B cell (primary cell): Measurements from ENCODE around the gene VWA7. TPM values are rescaled to one million over a fixed set of nuclear protein-coding genes. Genes with fewer than 3 reads are reported as not detected.

Experiments
- ATAC-seq: fragments of 200-7000 bp; cut with Tn5 transposase; one replicate; pipeline ENCODE4 v1.10.0; 2021; ENCODE audit warnings: low read depth, mild to moderate bottlenecking, moderate number of reproducible peaks, moderate library complexity
- CTCF ChIA-PET: fragments of 350-600 bp; sonication (Branson Sonifier 250); formaldehyde crosslinking; loops from one replicate; lab custom pipeline; 2021; ENCODE audit warnings: antibody characterized with exemption, inconsistent platforms; lab: Charles Lee
- POLR2A ChIA-PET: fragments of 350-600 bp; sonication (Branson Sonifier 250); formaldehyde crosslinking; loops from one replicate; lab custom pipeline; 2021; ENCODE audit warnings: antibody characterized with exemption; lab: Charles Lee
- DNase-seq: peaks from one replicate; pipeline ENCODE4 v3.0.0; 2013
- H2AFZ ChIP-seq: 2 replicates; pipeline ENCODE4 v1.6.1; 2012; ENCODE audit warnings: mild to moderate bottlenecking, low read depth, low read length; ENCODE audit not compliant: insufficient read depth, poor library complexity, severe bottlenecking
- H3K27ac ChIP-seq, 2 donors: 1 replicate in 1 of 2; 2 replicates in 1 of 2; pipeline ENCODE4 v1.5.1; 2012 to 2013; ENCODE audit warnings: low read length in 2 of 2, mild to moderate bottlenecking in 2 of 2, moderate library complexity in 1 of 2
- H3K27me3 ChIP-seq, 4 experiments: fragments of 200-600 bp in 1 of 4; sonication (generic) in 1 of 4; replicated peaks in 1 of 4; 1 replicate in 2 of 4; 2 replicates in 2 of 4; pipeline versions ENCODE4 v1.6.1 to v1.7.0; 2013 to 2016; ENCODE audit warnings: low read length in 3 of 4, mild to moderate bottlenecking in 2 of 4, mixed read lengths in 1 of 4, moderate library complexity in 1 of 4; ENCODE audit not compliant: insufficient read depth in 4 of 4, control insufficient read depth in 3 of 4; ENCODE audit errors: control extremely low read depth in 1 of 4
- H3K36me3 ChIP-seq, 2 experiments: replicated peaks in 1 of 2; 1 replicate in 1 of 2; 2 replicates in 1 of 2; pipeline versions ENCODE4 v1.6.1 to v1.7.1; 2013; ENCODE audit warnings: low read length in 1 of 2; ENCODE audit not compliant: insufficient read depth in 2 of 2, control insufficient read depth in 1 of 2; ENCODE audit errors: control extremely low read depth in 1 of 2, extremely low read depth in 1 of 2
- H3K4me1 ChIP-seq, 2 donors: fragments of 200-600 bp in 1 of 2; sonication (generic) in 1 of 2; 1 replicate in 1 of 2; 2 replicates in 1 of 2; pipeline versions ENCODE4 v1.5.1 to v1.6.1; 2013 to 2017; ENCODE audit warnings: low read length in 2 of 2; ENCODE audit not compliant: control insufficient read depth in 2 of 2, insufficient read depth in 2 of 2
- H3K4me2 ChIP-seq: replicated peaks from 2 replicates; pipeline ENCODE3; 2012; ENCODE audit warnings: mild to moderate bottlenecking, low read depth, low read length; ENCODE audit not compliant: poor library complexity, severe bottlenecking
- H3K4me3 ChIP-seq, 5 experiments: fragments of 200-600 bp in 1 of 5; sonication (generic) in 1 of 5; 1 replicate in 3 of 5; 2 replicates in 2 of 5; pipeline versions ENCODE4 v1.5.1 to v1.7.0; 2011 to 2016; ENCODE audit warnings: low read length in 4 of 5, mild to moderate bottlenecking in 4 of 5, low read depth in 2 of 5, control low read depth in 1 of 5, moderate library complexity in 1 of 5; ENCODE audit not compliant: insufficient read depth in 1 of 5; ENCODE audit errors: control extremely low read depth in 1 of 5, extremely low read depth in 1 of 5
- H3K79me2 ChIP-seq: fragments of 200-600 bp; sonication (generic); one replicate; pipeline ENCODE4 v1.6.0; 2016; ENCODE audit warnings: low read length; ENCODE audit not compliant: control insufficient read depth, insufficient read depth
- H3K9ac ChIP-seq: fragments of 200-600 bp; sonication (generic); 2 replicates; pipeline ENCODE4 v1.6.1; 2017; ENCODE audit warnings: mild to moderate bottlenecking, low read length, moderate library complexity
- H3K9me3 ChIP-seq, 3 donors: one replicate each; pipeline versions ENCODE4 v1.6.1 to v1.7.1; 2013; ENCODE audit warnings: low read length in 2 of 3; ENCODE audit not compliant: control insufficient read depth in 2 of 3, insufficient read depth in 1 of 3; ENCODE audit errors: control extremely low read depth in 1 of 3
- H4K20me1 ChIP-seq: 2 replicates; pipeline ENCODE4 v1.6.0; 2012; ENCODE audit warnings: mild to moderate bottlenecking, low read length; ENCODE audit not compliant: insufficient read depth, control insufficient read depth, poor library complexity, severe bottlenecking
- H3K27ac Mint-ChIP-seq: one replicate; pipeline ENCODE4 v1.8.0; 2021; ENCODE audit warnings: mixed read lengths
- H3K27me3 Mint-ChIP-seq: one replicate; pipeline ENCODE4 v1.8.0; 2021; ENCODE audit warnings: mixed read lengths
- H3K4me1 Mint-ChIP-seq: one replicate; pipeline ENCODE4 v1.8.0; 2021; ENCODE audit warnings: mixed read lengths
- H3K4me3 Mint-ChIP-seq: one replicate; pipeline ENCODE4 v1.8.0; 2021; ENCODE audit warnings: mixed read lengths
- H3K9me3 Mint-ChIP-seq: one replicate; pipeline ENCODE4 v1.8.0; 2022; ENCODE audit warnings: mixed read lengths; ENCODE audit not compliant: insufficient read depth
- CTCF ChIP-seq: fragments of 200-600 bp; IDR thresholded peaks from one replicate; pipeline ENCODE4 v1.8.0; 2022; ENCODE audit warnings: antibody characterized with exemption, mild to moderate bottlenecking
- EZH2 ChIP-seq: IDR thresholded peaks from 2 replicates; pipeline ENCODE4 v1.6.1; 2012; ENCODE audit warnings: borderline replicate concordance, low read depth, mild to moderate bottlenecking, moderate library complexity, low read length; ENCODE audit not compliant: insufficient read depth, poor library complexity, severe bottlenecking
- WGBS: methylation state at CpG from one replicate; pipeline ENCODE4 v1.1.5; 2013; ENCODE audit warnings: missing lambda C conversion rate; ENCODE audit not compliant: insufficient coverage; 5-methylcytosine and 5-hydroxymethylcytosine counted together
- intact Hi-C: fragments of 100-400 bp; cut with micrococcal nuclease; formaldehyde crosslinking; loops from one replicate; pipeline ENCODE4 v1.10.0; 2022
- polyA plus RNA-seq: library from polyadenylated mRNA; depleted of rRNA; stranded (reverse); fragments of >200 nt; gene quantifications from 2 replicates; pipeline ENCODE4 v1.2.3, GENCODE V29; 2012
- total RNA-seq, 2 donors: library from RNA; stranded (reverse); fragments of 120-200 nt in 1 of 2; gene quantifications; 1 replicate in 1 of 2; 2 replicates in 1 of 2; pipeline versions ENCODE4 v1.2.3 to v1.2.4, GENCODE V29; 2013 to 2022

VWA7 gene
- total and polyA plus RNA-seq, 2 donors (not counting 1 experiment from before 2014, with no cell fraction given), result 5.2 to 6.0 TPM

DNA sequence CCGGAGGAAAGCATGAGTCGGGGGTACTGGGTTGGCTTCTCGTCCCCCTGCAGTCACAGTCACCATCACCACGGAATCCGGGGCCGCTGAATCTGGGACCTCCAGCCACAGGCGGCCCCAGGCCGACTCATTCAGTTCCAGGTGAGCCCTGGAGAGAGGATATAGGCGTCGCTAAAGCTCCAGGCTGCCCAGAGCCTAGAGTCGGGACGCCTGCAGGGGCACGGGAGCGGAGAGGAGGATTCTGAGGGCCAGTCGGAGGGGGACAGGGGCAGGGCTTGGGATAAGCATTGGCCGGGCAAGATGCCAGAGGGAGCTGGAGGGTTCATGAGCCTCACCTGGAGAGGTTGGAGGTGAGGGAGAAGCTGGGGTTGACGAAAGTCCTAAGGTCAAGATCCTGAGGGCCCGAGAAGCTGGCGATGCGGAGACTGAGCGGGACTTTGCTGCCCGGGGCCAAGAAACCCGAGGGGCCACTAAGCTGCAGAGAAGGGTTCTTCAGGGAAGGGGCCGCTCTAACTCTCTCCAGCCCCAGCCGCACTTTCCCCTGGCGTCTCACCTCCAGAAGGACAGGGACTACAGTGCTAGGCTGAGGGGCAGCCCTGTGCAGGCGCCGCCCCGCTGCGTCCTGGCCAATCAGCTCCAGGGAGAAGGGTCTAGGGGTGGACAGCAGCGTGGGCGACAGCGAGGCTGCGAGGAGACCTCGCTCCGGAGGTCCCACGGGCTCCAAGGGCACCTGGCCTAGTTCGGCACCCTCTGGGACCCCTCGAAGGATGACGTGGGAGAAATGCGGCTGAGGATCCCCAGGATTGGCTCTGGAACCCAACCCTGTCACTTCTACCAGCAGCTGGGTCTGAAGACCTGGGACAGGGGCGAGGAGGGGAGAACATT, 11.0 kb downstream of the VWA7 start:
- H3K4me1 ChIP-seq, result no peaks in the 10 kb centered on the region
- intact Hi-C loops, result no loop called here
- no peak overlapping the region for H3K27ac ChIP-seq
- H3K9me3 ChIP-seq, result no peaks in the 10 kb centered on the region
- no peak overlapping the region for H3K4me3 ChIP-seq
- H3K9me3 Mint-ChIP-seq, result no peaks in the 10 kb centered on the region
- TF ChIP-seq CTCF, result no peak
- no peak for TF ChIP-seq EZH2
- H3K4me2 ChIP-seq, result no peak overlapping the region
- no peak overlapping the region for H3K9ac ChIP-seq
- peaks cover 0 to 5% of the 10 kb centered on the region in 2 experiments for H3K36me3 ChIP-seq
- H3K79me2 ChIP-seq, result no peaks in the 10 kb centered on the region
- DNase-seq (no peak), ATAC-seq (no peak)
- no peak overlapping the region for H2AFZ ChIP-seq
- H3K4me1 Mint-ChIP-seq, result peaks cover 6% of the 10 kb centered on the region
- H3K4me3 Mint-ChIP-seq, result no peak overlapping the region
- no peaks in the 10 kb centered on the region for H3K27me3 Mint-ChIP-seq
- POLR2A ChIA-PET, result interaction anchor here (0.5 kb wide), 1 partner anchor 1556 kb away, joined by 4 read pairs; no protein-coding TSS in a partner anchor
- no peaks in the 10 kb centered on the region for H4K20me1 ChIP-seq
- CTCF ChIA-PET, result no interaction called here
- 91% methylated on average over 39 of the region's 42 CpGs for WGBS
- no peak overlapping the region for H3K27ac Mint-ChIP-seq
- H3K27me3 ChIP-seq, result no peaks in the 10 kb centered on the region

- Mint-ChIP-seq H3K4me3 (no peak overlapping the region), H3K27ac (no peak overlapping the region)
- no peaks in the 10 kb centered on the region for H3K4me1 ChIP-seq
Measured at GRCh38 chr6:31765559-31765909, 11.6 kb downstream of the VWA7 start.

More at GRCh38 chr6:31765559-31765909, 11.6 kb downstream of the VWA7 start:
- H3K27me3 Mint-ChIP-seq, result no peaks in the 10 kb centered on the region
- Histone ChIP-seq H3K36me3 (peaks cover 0 to 6% of the 10 kb centered on the region in 2 experiments), H3K4me3 (no peak overlapping the region), H4K20me1 (no peaks in the 10 kb centered on the region), H3K27me3 (no peaks in the 10 kb centered on the region), H3K9me3 (no peaks in the 10 kb centered on the region), H3K9ac (no peak overlapping the region), H3K79me2 (no peaks in the 10 kb centered on the region), H3K27ac (no peak overlapping the region), H3K4me2 (no peak overlapping the region), H2AFZ (no peak overlapping the region)
- ChIA-PET CTCF (no interaction called here), POLR2A (no interaction called here)
- ATAC-seq (no peak), DNase-seq (no peak)
- no peak for TF ChIP-seq EZH2
- no peak for TF ChIP-seq CTCF
- no peaks in the 10 kb centered on the region for H3K9me3 Mint-ChIP-seq
- 93% methylated on average over 3 of the region's 9 CpGs for WGBS
- H3K4me1 Mint-ChIP-seq, result peaks cover 6% of the 10 kb centered on the region
- intact Hi-C loops, result no loop called here
